Loucy (cell line): ENCODE results near the gene FAM167B.
A peak's percentile ranks its signal among the peaks of the same experiment; 100 is the strongest.

Source experiments
- H2AFZ ChIP-seq: fragments of 200-600 bp; sonication (generic); 2 replicates; pipeline ENCODE4 v1.6.0; 2016; ENCODE audit warnings: antibody characterized with exemption, mild to moderate bottlenecking, low read length, moderate library complexity
- H3F3A ChIP-seq: fragments of 200-600 bp; 2 replicates; pipeline ENCODE4 v1.6.0; 2016; ENCODE audit warnings: antibody characterized with exemption, low read depth, mild to moderate bottlenecking
- H3K27me3 ChIP-seq: fragments of 200-600 bp; sonication (generic); 2 replicates; pipeline ENCODE4 v1.6.1; 2014; ENCODE audit warnings: low read length, mild to moderate bottlenecking; ENCODE audit not compliant: insufficient read depth, poor library complexity, severe bottlenecking
- H3K36me3 ChIP-seq: fragments of 200-600 bp; sonication (generic); 2 replicates; pipeline ENCODE4 v1.6.1; 2016; ENCODE audit warnings: low read length; ENCODE audit not compliant: insufficient read depth
- H3K4me1 ChIP-seq: fragments of 200-600 bp; sonication (generic); 2 replicates; pipeline ENCODE4 v1.5.1; 2014; ENCODE audit warnings: low read length, mild to moderate bottlenecking; ENCODE audit not compliant: insufficient read depth, poor library complexity, severe bottlenecking
- H3K4me2 ChIP-seq: fragments of 200-600 bp; sonication (generic); 2 replicates; pipeline ENCODE4 v1.6.0; 2014; ENCODE audit warnings: antibody characterized with exemption, low read length, low read depth, mild to moderate bottlenecking; ENCODE audit not compliant: poor library complexity, severe bottlenecking
- H3K4me3 ChIP-seq: fragments of 200-600 bp; sonication (generic); 2 replicates; pipeline ENCODE4 v1.5.1; 2014; ENCODE audit warnings: low read length, mild to moderate bottlenecking, mixed read lengths; ENCODE audit not compliant: poor library complexity, severe bottlenecking
- H3K79me2 ChIP-seq: fragments of 200-600 bp; sonication (generic); 2 replicates; pipeline ENCODE4 v1.6.1; 2014; ENCODE audit warnings: low read length; ENCODE audit not compliant: insufficient read depth
- H3K9ac ChIP-seq: fragments of 200-600 bp; sonication (generic); 2 replicates; pipeline ENCODE4 v1.6.0; 2014; ENCODE audit warnings: mild to moderate bottlenecking, low read depth, low read length, moderate library complexity; ENCODE audit not compliant: poor library complexity, severe bottlenecking
- H3K9me2 ChIP-seq: fragments of 200-600 bp; sonication (generic); replicated peaks from 2 replicates; pipeline ENCODE4 v1.6.1; 2016; ENCODE audit warnings: low read depth, low read length, mixed read lengths
- H3K9me3 ChIP-seq: fragments of 200-600 bp; sonication (generic); 2 replicates; pipeline ENCODE4 v1.6.1; 2014; ENCODE audit warnings: mild to moderate bottlenecking, antibody characterized with exemption, low read length, low read depth; ENCODE audit not compliant: insufficient read depth
- H4K20me1 ChIP-seq: fragments of 200-600 bp; sonication (generic); 2 replicates; pipeline ENCODE4 v1.6.0; 2014; ENCODE audit warnings: antibody characterized with exemption, low read length, mild to moderate bottlenecking; ENCODE audit not compliant: insufficient read depth, poor library complexity, severe bottlenecking
- EZH2phosphoT487 ChIP-seq: fragments of 200-600 bp; IDR thresholded peaks from 2 replicates; pipeline ENCODE4 v1.6.1; 2018; ENCODE audit warnings: antibody characterized with exemption, mild to moderate bottlenecking, moderate library complexity, borderline replicate concordance
- TF ChIP-seq, protein P1 (sequence below): fragments of 200-600 bp; sonication (generic); conservative IDR thresholded peaks from 2 replicates; pipeline ENCODE4 v1.5.1; 2014; ENCODE audit warnings: mild to moderate bottlenecking, antibody characterized with exemption, low read length

Gene FAM167B

DNA sequence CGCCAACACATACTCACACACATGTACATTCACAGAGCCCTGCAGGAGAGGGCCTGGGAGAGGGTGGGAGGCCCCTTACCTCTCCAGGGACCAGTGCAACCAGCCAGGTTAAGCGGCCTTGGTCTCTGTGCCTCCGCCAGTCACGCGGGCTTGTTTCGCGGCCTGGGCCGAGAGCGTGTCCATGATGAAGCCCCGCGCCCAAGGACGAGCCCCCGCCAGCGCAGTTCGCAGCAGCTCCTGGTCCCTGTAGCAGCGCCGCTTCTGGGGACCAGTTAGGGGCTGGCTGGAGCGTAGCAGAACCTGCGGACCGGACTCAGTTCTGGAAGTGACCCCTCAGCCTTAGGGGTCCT is 7.3 kb upstream of the FAM167B start:
- no peaks in the 10 kb centered on the region for H4K20me1 ChIP-seq
- H3K9me2 ChIP-seq: no peaks in the 10 kb centered on the region
- no peaks in the 10 kb centered on the region for H3K27me3 ChIP-seq
- peak overlapping the region; percentile 76 for H3K4me2 ChIP-seq
- H3K79me2 ChIP-seq: no peaks in the 10 kb centered on the region
- H3K9ac ChIP-seq: peak overlapping the region; percentile 55
- H3K9me3 ChIP-seq: no peaks in the 10 kb centered on the region
- H3K36me3 ChIP-seq: no peaks in the 10 kb centered on the region
- TF ChIP-seq, protein P1, sequence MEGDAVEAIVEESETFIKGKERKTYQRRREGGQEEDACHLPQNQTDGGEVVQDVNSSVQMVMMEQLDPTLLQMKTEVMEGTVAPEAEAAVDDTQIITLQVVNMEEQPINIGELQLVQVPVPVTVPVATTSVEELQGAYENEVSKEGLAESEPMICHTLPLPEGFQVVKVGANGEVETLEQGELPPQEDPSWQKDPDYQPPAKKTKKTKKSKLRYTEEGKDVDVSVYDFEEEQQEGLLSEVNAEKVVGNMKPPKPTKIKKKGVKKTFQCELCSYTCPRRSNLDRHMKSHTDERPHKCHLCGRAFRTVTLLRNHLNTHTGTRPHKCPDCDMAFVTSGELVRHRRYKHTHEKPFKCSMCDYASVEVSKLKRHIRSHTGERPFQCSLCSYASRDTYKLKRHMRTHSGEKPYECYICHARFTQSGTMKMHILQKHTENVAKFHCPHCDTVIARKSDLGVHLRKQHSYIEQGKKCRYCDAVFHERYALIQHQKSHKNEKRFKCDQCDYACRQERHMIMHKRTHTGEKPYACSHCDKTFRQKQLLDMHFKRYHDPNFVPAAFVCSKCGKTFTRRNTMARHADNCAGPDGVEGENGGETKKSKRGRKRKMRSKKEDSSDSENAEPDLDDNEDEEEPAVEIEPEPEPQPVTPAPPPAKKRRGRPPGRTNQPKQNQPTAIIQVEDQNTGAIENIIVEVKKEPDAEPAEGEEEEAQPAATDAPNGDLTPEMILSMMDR: no peak
- no peak for TF ChIP-seq EZH2phosphoT487
- no peaks in the 10 kb centered on the region for H3F3A ChIP-seq
- H2AFZ ChIP-seq: peak overlapping the region; percentile 82; the same call in 1 of the 2 replicates
- peak overlapping the region; percentile 69 for H3K4me3 ChIP-seq
- no peaks in the 10 kb centered on the region for H3K4me1 ChIP-seq

DNA sequence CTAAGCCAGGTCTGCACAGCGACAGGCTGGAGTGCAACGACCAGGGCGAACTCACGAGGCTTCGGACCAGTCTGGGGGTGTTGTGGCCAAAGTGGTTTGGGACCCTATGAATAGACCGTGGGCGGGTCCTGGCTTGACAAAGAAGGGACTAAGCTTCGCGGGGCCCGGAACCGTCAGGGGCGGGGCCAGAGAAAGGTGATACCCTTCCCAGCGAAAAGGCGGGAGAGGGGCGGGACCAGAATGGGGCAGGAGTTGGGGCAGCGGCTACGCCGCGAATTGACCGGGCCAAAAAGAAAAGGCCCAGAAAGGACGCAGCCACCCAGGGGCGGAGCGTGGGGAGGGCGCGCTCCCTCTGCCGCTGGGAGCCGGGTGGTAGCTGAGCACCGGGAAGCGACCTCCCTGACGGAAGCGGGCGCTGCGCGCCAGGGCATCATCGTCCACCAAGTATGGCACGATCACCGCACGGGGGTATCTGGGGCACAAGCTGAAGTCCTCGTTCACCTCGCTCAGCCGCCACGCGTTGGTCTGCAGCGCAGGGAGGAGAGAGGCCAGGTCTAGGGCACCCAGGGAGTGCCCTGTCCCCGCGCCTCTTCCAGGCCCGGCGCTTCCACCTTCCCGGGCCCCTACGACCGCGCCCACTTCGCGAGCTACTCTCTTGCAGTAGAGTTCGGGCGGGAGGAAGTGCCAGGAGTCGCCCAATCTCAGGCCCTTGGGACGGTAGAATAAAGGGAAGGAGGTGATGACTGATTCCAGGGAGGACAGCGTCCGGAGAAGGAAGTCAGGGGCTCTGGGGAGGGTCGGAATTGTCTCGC is 6.7 kb upstream of the FAM167B start:
- H3K27me3 ChIP-seq: no peaks in the 10 kb centered on the region
- H3K79me2 ChIP-seq: no peaks in the 10 kb centered on the region
- no peaks in the 10 kb centered on the region for H3K9me3 ChIP-seq
- no peaks in the 10 kb centered on the region for H3F3A ChIP-seq
- no peaks in the 10 kb centered on the region for H4K20me1 ChIP-seq
- H3K9me2 ChIP-seq: no peaks in the 10 kb centered on the region
- H3K4me2 ChIP-seq: peak overlapping the region; percentile 76
- no peaks in the 10 kb centered on the region for H3K36me3 ChIP-seq
- H2AFZ ChIP-seq: peak overlapping the region; percentile 82
- H3K9ac ChIP-seq: peak overlapping the region; percentile 55
- no peaks in the 10 kb centered on the region for H3K4me1 ChIP-seq
- TF ChIP-seq, protein P1: peak; percentile 21; the same call in 1 of the 2 replicates
- no peak for TF ChIP-seq EZH2phosphoT487
- peak overlapping the region; percentile 69 for H3K4me3 ChIP-seq

DNA sequence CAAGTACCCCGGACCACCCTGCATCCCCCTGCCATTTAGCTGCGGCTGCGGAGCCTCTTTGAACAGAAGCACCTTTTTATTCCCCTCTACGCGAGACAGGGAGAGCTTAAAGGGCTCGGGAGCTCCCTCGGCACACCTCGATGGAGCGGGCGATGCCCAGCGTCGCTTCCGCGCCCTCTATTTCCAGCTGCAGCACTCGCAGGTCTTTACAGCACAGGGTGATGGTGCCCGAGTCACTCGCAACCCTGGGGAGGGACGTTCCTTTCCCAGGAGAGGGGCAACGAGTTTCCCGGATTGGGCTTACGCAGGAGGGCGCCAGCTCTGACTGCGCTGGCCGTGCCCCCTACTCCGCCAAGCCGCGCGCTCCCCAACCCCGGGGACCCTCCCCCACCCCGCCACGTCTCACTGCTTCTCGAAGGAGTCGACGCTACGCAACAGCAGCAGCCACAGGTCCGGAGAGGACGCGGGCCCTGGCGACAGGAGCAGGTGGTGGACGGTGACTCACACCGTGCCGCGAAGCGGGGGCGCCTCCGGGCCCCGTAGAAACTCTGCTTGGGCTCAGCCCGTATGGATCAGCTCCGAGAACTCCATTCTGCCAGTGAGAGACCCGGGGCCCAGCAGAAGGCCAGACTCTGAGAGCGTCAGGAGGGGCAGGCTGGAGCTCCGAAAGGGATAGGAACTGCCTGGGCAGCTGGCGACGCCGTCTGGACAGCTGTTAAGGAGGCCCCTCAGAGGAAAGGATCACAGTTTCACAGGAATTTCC is 5.8 kb upstream of the FAM167B start:
- Histone ChIP-seq H3K9ac (peak overlapping the region; percentile 55), H3K4me2 (peak overlapping the region; percentile 76), H3K4me3 (peak overlapping the region; percentile 69)

More for the DNA sequence above, 5.8 kb upstream of the FAM167B start:
- Histone ChIP-seq H4K20me1 (no peaks in the 10 kb centered on the region), H3K79me2 (no peaks in the 10 kb centered on the region), H3K9me2 (no peaks in the 10 kb centered on the region), H2AFZ (peak overlapping the region; percentile 82), H3K27me3 (no peaks in the 10 kb centered on the region), H3K4me1 (no peaks in the 10 kb centered on the region), H3K36me3 (no peaks in the 10 kb centered on the region), H3K9me3 (no peaks in the 10 kb centered on the region), H3F3A (peaks cover 3% of the 10 kb centered on the region; the same call in 1 of the 2 replicates)
- TF ChIP-seq, protein P1: no peak
- no peak for TF ChIP-seq EZH2phosphoT487
